ENCODE results near the gene VIP. TPM values are rescaled to one million over a fixed set of nuclear protein-coding genes. Genes with fewer than 3 reads are reported as not detected.
"Not testable (repeated sequence)": the region's sequence is repeated elsewhere in the genome, so short reads cannot be mapped to it uniquely, and the experiment has no call there.

Gene VIP
- under 0.01 and 0.64 TPM in 2 replicates for total RNA-seq

GRCh38 chr6:152750694-152751093 lies at the start of gene VIP:
VIP (plus strand) TSS chr6:152750797; CDS start chr6:152752178, 1,381 bp downstream.
- no peak for TF ChIP-seq CTCF (IDR thresholded peaks at IDR 0.05; ENCODE audit: insufficient read depth, low read length, severe bottlenecking)
- DNase-seq (ENCODE audit: low read depth), result peak; percentile 37
- FAIRE-seq, result no peak

GRCh38 chr6:152701081-152701862 lies 49.3 kb upstream of the VIP start:
- no peak overlapping the region for H3K4me3 ChIP-seq (ENCODE audit: low read depth, low read length)
- no peak for FAIRE-seq
- no peak for DNase-seq (ENCODE audit: low read depth)
- H3K36me3 ChIP-seq (ENCODE audit: control insufficient read depth, insufficient read depth, low read length), result no peaks in the 10 kb centered on the region
- no peak for TF ChIP-seq CTCF (IDR thresholded peaks at IDR 0.05; ENCODE audit: insufficient read depth, low read length, severe bottlenecking)
- no peaks in the 10 kb centered on the region for H3K27me3 ChIP-seq (ENCODE audit: control insufficient read depth, insufficient read depth, low read length)

More at GRCh38 chr6:152750694-152751093, at the start of gene VIP:
- Histone ChIP-seq H3K4me3 (ENCODE audit: low read depth, low read length) (no peak within 1 kb of the TSS), H3K36me3 (ENCODE audit: control insufficient read depth, insufficient read depth, low read length) (no peaks in the 10 kb centered on the region), H3K27me3 (ENCODE audit: control insufficient read depth, insufficient read depth, low read length) (no peaks in the 10 kb centered on the region)

GRCh38 chr6:152701863-152702401 lies 48.7 kb upstream of the VIP start:
- DNase-seq (ENCODE audit: low read depth) (no peak), FAIRE-seq (no peak)
- no peak for TF ChIP-seq CTCF (IDR thresholded peaks at IDR 0.05; ENCODE audit: insufficient read depth, low read length, severe bottlenecking)
- Histone ChIP-seq H3K4me3 (ENCODE audit: low read depth, low read length) (no peak overlapping the region), H3K36me3 (ENCODE audit: control insufficient read depth, insufficient read depth, low read length) (no peaks in the 10 kb centered on the region), H3K27me3 (ENCODE audit: control insufficient read depth, insufficient read depth, low read length) (no peaks in the 10 kb centered on the region)

- not testable (repeated sequence) for H3K27me3 ChIP-seq (ENCODE audit: control insufficient read depth, insufficient read depth, low read length); DNase-seq (ENCODE audit: low read depth); FAIRE-seq; H3K36me3 ChIP-seq (ENCODE audit: control insufficient read depth, insufficient read depth, low read length); H3K4me3 ChIP-seq (ENCODE audit: low read depth, low read length)
Measured at GRCh38 chr6:152703750-152704149, 46.8 kb upstream of the VIP start.

DNA sequence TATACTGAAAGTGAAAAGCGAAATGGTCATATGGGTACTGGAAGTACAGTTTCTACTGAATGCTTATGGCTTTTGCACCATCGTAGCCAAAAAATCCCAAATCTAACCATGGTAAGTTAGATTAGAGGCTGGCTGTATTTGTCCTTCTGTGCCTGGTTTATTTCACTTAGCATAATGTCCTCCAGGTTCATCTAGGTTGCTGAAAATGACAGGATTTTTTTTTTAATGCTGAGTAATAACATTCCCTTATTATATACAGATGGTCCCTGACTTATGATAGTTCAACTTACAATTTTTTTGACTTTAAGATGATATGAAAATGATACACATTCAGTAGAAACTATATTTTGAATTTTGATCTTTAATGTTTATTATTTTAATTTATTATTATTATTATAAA lies 45.3 kb upstream of the VIP start:
- TF ChIP-seq CTCF (IDR thresholded peaks at IDR 0.05; ENCODE audit: insufficient read depth, low read length, severe bottlenecking), result no peak
- FAIRE-seq (no peak), DNase-seq (ENCODE audit: low read depth) (no peak)
- Histone ChIP-seq H3K27me3 (ENCODE audit: control insufficient read depth, insufficient read depth, low read length) (no peaks in the 10 kb centered on the region), H3K36me3 (ENCODE audit: control insufficient read depth, insufficient read depth, low read length) (no peaks in the 10 kb centered on the region), H3K4me3 (ENCODE audit: low read depth, low read length) (no peak overlapping the region)

- no peaks in the 10 kb centered on the region for H3K36me3 ChIP-seq (ENCODE audit: control insufficient read depth, insufficient read depth, low read length)
- no peaks in the 10 kb centered on the region for H3K27me3 ChIP-seq (ENCODE audit: control insufficient read depth, insufficient read depth, low read length)
- H3K4me3 ChIP-seq (ENCODE audit: low read depth, low read length), result no peak overlapping the region
- TF ChIP-seq CTCF (IDR thresholded peaks at IDR 0.05; ENCODE audit: insufficient read depth, low read length, severe bottlenecking), result no peak
- FAIRE-seq (no peak), DNase-seq (ENCODE audit: low read depth) (no peak)
Measured at GRCh38 chr6:152716322-152716721, 34.3 kb upstream of the VIP start.

All from bronchial epithelial cell (primary cell).